T-helper 2 cell treated with Interferon-gamma antibody and Interleukin-4, amounts not matched to agents 5 μg/mL and 100 μg/mL, for 36 hours (primary cell): ENCODE measurements around the gene PPOX.
A peak's percentile ranks its signal among the peaks of the same experiment; 100 is the strongest.

Experiments
- DNase-seq: peaks from one replicate; pipeline ENCODE4 v3.0.0; 2021; ENCODE audit warnings: low spot score
- H3K27ac Mint-ChIP-seq: one replicate; pipeline ENCODE4 v1.8.0; 2021; ENCODE audit warnings: mild to moderate bottlenecking, mixed read lengths
- H3K27me3 Mint-ChIP-seq: one replicate; pipeline ENCODE4 v1.8.0; 2021; ENCODE audit warnings: low read depth, mixed read lengths
- H3K36me3 Mint-ChIP-seq: one replicate; pipeline ENCODE4 v1.8.0; 2021; ENCODE audit warnings: low read depth, mixed read lengths
- H3K4me1 Mint-ChIP-seq: one replicate; pipeline ENCODE4 v1.8.0; 2021; ENCODE audit warnings: low read depth, mixed read lengths
- H3K4me3 Mint-ChIP-seq: one replicate; pipeline ENCODE4 v1.8.0; 2022; ENCODE audit warnings: mild to moderate bottlenecking, moderate library complexity, mixed read lengths
- H3K9me3 Mint-ChIP-seq: one replicate; pipeline ENCODE4 v1.8.0; 2021; ENCODE audit warnings: mixed read lengths

PPOX gene

GRCh38 chr1:161191971-161192370, 25.7 kb downstream of the PPOX start:
- Mint-ChIP-seq H3K36me3 (no peaks in the 10 kb centered on the region), H3K27ac (no peak overlapping the region), H3K27me3 (no peaks in the 10 kb centered on the region), H3K4me1 (peaks cover 28% of the 10 kb centered on the region), H3K9me3 (no peaks in the 10 kb centered on the region), H3K4me3 (no peak overlapping the region)
- DNase-seq, result no peak

GRCh38 chr1:161192476-161193465, 26.5 kb downstream of the PPOX start:
- H3K27me3 Mint-ChIP-seq, result no peaks in the 10 kb centered on the region
- peak; percentile 54 for DNase-seq
- peak overlapping the region; percentile 83 for H3K27ac Mint-ChIP-seq
- H3K4me1 Mint-ChIP-seq, result peaks cover 20% of the 10 kb centered on the region
- no peaks in the 10 kb centered on the region for H3K36me3 Mint-ChIP-seq
- no peak overlapping the region for H3K4me3 Mint-ChIP-seq
- H3K9me3 Mint-ChIP-seq, result no peaks in the 10 kb centered on the region

- Mint-ChIP-seq H3K4me3 (no peak overlapping the region), H3K27ac (no peak overlapping the region), H3K9me3 (no peaks in the 10 kb centered on the region), H3K36me3 (no peaks in the 10 kb centered on the region), H3K4me1 (peaks cover 19% of the 10 kb centered on the region), H3K27me3 (no peaks in the 10 kb centered on the region)
- no peak for DNase-seq
These were observed 27.5 kb downstream of the PPOX start for GRCh38 chr1:161193561-161194235.

GRCh38 chr1:161195171-161195570, 28.9 kb downstream of the PPOX start:
- Mint-ChIP-seq H3K27ac (peak overlapping the region; percentile 60), H3K9me3 (no peaks in the 10 kb centered on the region), H3K4me1 (peaks cover 19% of the 10 kb centered on the region), H3K4me3 (no peak overlapping the region), H3K36me3 (no peaks in the 10 kb centered on the region), H3K27me3 (no peaks in the 10 kb centered on the region)
- no peak for DNase-seq

GRCh38 chr1:161196111-161196510, 29.9 kb downstream of the PPOX start:
- no peak for DNase-seq
- Mint-ChIP-seq H3K4me1 (peaks cover 27% of the 10 kb centered on the region), H3K27ac (no peak overlapping the region), H3K9me3 (no peaks in the 10 kb centered on the region), H3K4me3 (no peak overlapping the region), H3K27me3 (no peaks in the 10 kb centered on the region), H3K36me3 (no peaks in the 10 kb centered on the region)

GRCh38 chr1:161196521-161197451, 30.6 kb downstream of the PPOX start:
- Mint-ChIP-seq H3K4me3 (no peak overlapping the region), H3K27ac (peak overlapping the region; percentile 64), H3K4me1 (peaks cover 32% of the 10 kb centered on the region), H3K27me3 (no peaks in the 10 kb centered on the region), H3K9me3 (no peaks in the 10 kb centered on the region), H3K36me3 (no peaks in the 10 kb centered on the region)
- DNase-seq, result no peak

GRCh38 chr1:161197560-161198193, 31.5 kb downstream of the PPOX start:
- DNase-seq, result no peak
- Mint-ChIP-seq H3K27ac (peak overlapping the region; percentile 64), H3K4me3 (no peak overlapping the region), H3K4me1 (peaks cover 26% of the 10 kb centered on the region), H3K9me3 (no peaks in the 10 kb centered on the region), H3K36me3 (peaks cover 1% of the 10 kb centered on the region), H3K27me3 (no peaks in the 10 kb centered on the region)

- DNase-seq, result no peak
- no peak overlapping the region for H3K27ac Mint-ChIP-seq
- no peak overlapping the region for H3K4me3 Mint-ChIP-seq
- peaks cover 3% of the 10 kb centered on the region for H3K36me3 Mint-ChIP-seq
- H3K9me3 Mint-ChIP-seq, result no peaks in the 10 kb centered on the region
- peaks cover 28% of the 10 kb centered on the region for H3K4me1 Mint-ChIP-seq
- no peaks in the 10 kb centered on the region for H3K27me3 Mint-ChIP-seq
These were observed 32.1 kb downstream of the PPOX start for GRCh38 chr1:161198194-161198896.

- H3K27me3 Mint-ChIP-seq, result no peaks in the 10 kb centered on the region
- H3K4me3 Mint-ChIP-seq, result no peak within 1 kb of the TSS
- peaks cover 33% of the 10 kb centered on the region for H3K4me1 Mint-ChIP-seq
- H3K36me3 Mint-ChIP-seq, result peaks cover 9% of the 10 kb centered on the region
- H3K27ac Mint-ChIP-seq, result peak within 1 kb of the TSS; percentile 96
- no peak for DNase-seq
- no peaks in the 10 kb centered on the region for H3K9me3 Mint-ChIP-seq
These were observed 32.7 kb downstream of the PPOX start, which contains the start of gene ADAMTS4 for GRCh38 chr1:161198897-161199431. Gene ADAMTS4, minus strand, starts transcription at chr1:161199054. Its CDS starts 427 bp downstream, at chr1:161198627.

GRCh38 chr1:161199506-161200139, 33.4 kb downstream of the PPOX start:
- Mint-ChIP-seq H3K27me3 (no peaks in the 10 kb centered on the region), H3K27ac (peak overlapping the region; percentile 96), H3K9me3 (no peaks in the 10 kb centered on the region), H3K4me1 (peaks cover 39% of the 10 kb centered on the region), H3K36me3 (peaks cover 15% of the 10 kb centered on the region), H3K4me3 (no peak overlapping the region)
- no peak for DNase-seq

GRCh38 chr1:161200421-161200991, 34.3 kb downstream of the PPOX start:
- Mint-ChIP-seq H3K27me3 (no peaks in the 10 kb centered on the region), H3K4me3 (peak overlapping the region; percentile 17), H3K4me1 (peaks cover 39% of the 10 kb centered on the region), H3K36me3 (peaks cover 20% of the 10 kb centered on the region), H3K27ac (peak overlapping the region; percentile 96), H3K9me3 (no peaks in the 10 kb centered on the region)
- no peak for DNase-seq
